ENCODE measurements around the gene LAMC3. TPM values are rescaled to one million over a fixed set of nuclear protein-coding genes. Genes with fewer than 3 reads are reported as not detected.

LAMC3 gene
- total RNA-seq, 1 experiment from 2014 or later = not detected

DNA sequence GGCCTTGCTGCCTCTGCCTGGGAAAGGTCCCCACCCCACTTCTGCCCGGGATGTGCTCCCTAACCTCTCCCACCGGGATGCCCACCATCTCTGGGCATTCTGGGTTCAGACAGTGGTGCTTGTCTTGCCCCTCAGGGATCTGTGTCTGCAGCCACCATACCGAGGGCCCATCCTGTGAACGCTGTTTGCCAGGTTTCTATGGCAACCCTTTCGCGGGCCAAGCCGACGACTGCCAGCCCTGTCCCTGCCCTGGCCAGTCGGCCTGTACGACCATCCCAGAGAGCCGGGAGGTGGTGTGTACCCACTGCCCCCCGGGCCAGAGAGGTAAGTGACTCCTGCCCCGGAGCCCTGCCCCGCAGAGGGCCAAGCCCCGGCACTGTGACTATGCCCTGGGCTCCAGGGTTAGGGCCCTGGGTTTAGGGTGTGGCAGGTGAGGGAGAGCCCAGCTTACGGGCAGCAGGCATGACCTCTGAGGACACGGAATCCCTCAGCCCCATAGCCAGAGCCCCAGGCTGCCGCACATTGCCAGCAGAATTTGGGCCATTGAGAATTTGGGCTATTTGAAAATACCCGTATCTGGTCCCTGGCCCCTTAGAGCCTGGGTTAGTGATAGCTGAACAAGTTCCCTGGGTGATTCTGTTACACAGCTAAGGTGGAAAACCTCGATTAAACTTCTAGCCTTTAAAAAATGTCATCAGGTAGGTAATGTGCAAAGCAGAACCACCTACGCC is 52.1 kb downstream of the LAMC3 start:
- Histone ChIP-seq H3K27ac (no peak overlapping the region), H3K27me3 (peaks cover 14% of the 10 kb centered on the region; the same call in 1 of the 2 replicates), H3K4me1 (no peaks in the 10 kb centered on the region), H3K4me3 (no peak overlapping the region), H3K36me3 (no peaks in the 10 kb centered on the region), H3K9me3 (replicated peaks) (no peaks in the 10 kb centered on the region)
- DNase-seq = no peak

DNA sequence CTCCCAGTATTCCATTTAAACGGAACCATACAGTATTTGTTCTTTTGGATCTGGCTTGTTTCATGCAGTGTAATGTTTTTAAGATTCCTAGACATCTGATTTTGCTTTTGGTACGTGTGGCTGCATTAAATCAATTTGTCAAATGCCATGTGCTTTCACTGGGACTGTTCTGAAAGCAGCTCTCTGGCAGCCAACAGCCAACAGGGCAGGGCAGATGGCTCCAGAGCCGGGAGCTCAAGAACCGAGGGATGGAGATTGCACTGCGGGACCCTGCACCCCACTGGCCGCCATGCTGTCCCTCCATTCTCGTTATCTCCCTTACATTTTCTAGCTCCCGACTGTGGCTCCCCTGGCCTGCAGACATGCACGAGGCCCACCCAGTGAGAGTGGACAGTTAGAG is 54.0 kb downstream of the LAMC3 start:
- Histone ChIP-seq H3K27ac (no peak overlapping the region), H3K36me3 (no peaks in the 10 kb centered on the region), H3K4me3 (no peak overlapping the region), H3K9me3 (replicated peaks) (no peaks in the 10 kb centered on the region), H3K27me3 (peaks cover 19% of the 10 kb centered on the region; the same call in 1 of the 2 replicates), H3K4me1 (no peaks in the 10 kb centered on the region)
- no peak for DNase-seq

GRCh38 chr9:131065599-131065998 is 56.6 kb downstream of the LAMC3 start:
- Histone ChIP-seq H3K27ac (no peak overlapping the region), H3K4me3 (no peak overlapping the region), H3K27me3 (peaks cover 31% of the 10 kb centered on the region), H3K36me3 (no peaks in the 10 kb centered on the region), H3K4me1 (no peaks in the 10 kb centered on the region), H3K9me3 (replicated peaks) (no peaks in the 10 kb centered on the region)
- DNase-seq = no peak

- DNase-seq = no peak
- no peaks in the 10 kb centered on the region for H3K4me1 ChIP-seq
- peaks cover 19% of the 10 kb centered on the region for H3K27me3 ChIP-seq
- no peaks in the 10 kb centered on the region for H3K9me3 ChIP-seq (replicated peaks)
- H3K4me3 ChIP-seq = no peak overlapping the region
- H3K36me3 ChIP-seq = no peaks in the 10 kb centered on the region
- no peak overlapping the region for H3K27ac ChIP-seq
These were observed 58.7 kb downstream of the LAMC3 start for GRCh38 chr9:131067625-131068024.

DNA sequence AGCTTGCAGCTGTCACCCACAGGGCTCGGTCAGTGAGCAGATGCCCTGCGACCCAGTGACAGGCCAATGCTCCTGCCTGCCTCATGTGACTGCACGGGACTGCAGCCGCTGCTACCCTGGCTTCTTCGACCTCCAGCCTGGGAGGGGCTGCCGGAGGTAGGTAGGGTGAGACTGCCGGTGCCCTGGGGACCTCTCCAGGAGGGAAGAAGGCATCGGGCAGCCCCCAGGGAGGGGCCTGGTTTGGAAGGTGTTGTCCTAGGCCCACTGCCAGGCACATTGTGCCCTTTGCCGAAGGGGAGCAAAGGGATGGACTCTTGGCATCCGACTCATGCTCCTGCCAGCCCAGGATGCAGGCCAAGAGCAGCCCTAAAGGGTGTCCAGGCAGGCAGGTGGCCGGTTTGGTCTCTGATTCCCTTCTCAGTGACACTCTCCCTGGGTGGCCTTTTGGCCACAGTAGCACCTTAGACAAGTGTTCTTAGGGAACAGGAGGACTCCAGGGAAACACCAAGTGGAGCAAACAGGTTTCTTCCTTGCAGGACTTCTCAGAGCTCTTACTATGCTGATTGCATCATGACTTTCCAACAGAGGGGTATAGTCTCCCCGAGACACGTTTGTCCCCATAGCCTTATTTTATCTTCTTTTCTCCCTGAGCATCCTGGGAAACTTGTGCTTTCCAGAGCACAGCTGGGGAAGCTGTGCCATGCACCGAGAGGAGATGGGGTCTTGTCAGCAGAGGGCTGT is 59.3 kb downstream of the LAMC3 start:
- Histone ChIP-seq H3K9me3 (replicated peaks) (no peaks in the 10 kb centered on the region), H3K4me1 (no peaks in the 10 kb centered on the region), H3K27me3 (peaks cover 25% of the 10 kb centered on the region), H3K27ac (no peak overlapping the region), H3K4me3 (no peak overlapping the region), H3K36me3 (no peaks in the 10 kb centered on the region)
- DNase-seq = no peak

DNA sequence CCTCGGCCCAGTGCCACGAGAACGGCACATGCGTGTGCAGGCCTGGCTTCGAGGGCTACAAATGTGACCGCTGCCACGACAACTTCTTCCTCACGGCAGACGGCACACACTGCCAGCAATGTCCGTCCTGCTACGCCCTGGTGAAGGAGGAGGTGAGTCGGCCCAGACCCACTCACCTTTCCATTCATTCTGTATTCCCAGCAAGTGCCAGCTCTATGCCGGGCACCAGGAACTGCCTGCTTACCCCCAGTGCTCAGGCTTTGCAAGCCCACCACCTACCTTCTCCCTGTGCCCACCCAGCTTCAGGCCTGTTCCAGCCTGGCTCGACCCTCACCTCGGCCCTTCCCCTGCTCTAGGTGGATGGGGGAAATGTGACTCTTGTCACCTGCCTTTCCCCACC is 60.7 kb downstream of the LAMC3 start:
- Histone ChIP-seq H3K36me3 (no peaks in the 10 kb centered on the region), H3K4me1 (no peaks in the 10 kb centered on the region), H3K27ac (no peak overlapping the region), H3K9me3 (replicated peaks) (no peaks in the 10 kb centered on the region), H3K27me3 (peaks cover 30% of the 10 kb centered on the region; the same call in 1 of the 2 replicates), H3K4me3 (no peak overlapping the region)
- no peak for DNase-seq

GRCh38 chr9:131072107-131072870 is 63.3 kb downstream of the LAMC3 start:
- Histone ChIP-seq H3K36me3 (no peaks in the 10 kb centered on the region), H3K9me3 (replicated peaks) (no peaks in the 10 kb centered on the region), H3K4me3 (no peak overlapping the region), H3K4me1 (no peaks in the 10 kb centered on the region), H3K27ac (no peak overlapping the region), H3K27me3 (peaks cover 33% of the 10 kb centered on the region; the same call in 1 of the 2 replicates)
- DNase-seq = no peak

DNA sequence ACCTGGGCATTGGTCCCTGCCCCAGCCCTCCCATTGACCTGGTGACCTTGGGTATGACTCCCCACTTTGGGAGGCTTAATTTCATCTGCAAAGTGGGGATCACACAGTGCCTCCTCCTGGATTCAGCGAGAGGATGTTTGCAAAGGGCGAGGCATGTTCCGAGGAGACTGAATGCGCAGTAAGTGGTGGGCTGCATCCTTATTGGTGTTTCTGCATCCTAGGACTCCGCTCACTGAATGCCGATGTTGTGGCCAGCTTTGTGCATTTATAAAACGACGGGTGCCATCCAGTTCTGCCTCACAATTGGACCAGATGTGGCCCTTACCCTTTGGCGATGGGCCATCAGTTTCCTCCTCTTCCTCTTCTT is 63.9 kb downstream of the LAMC3 start:
- Histone ChIP-seq H3K27ac (no peak overlapping the region), H3K4me3 (no peak overlapping the region), H3K4me1 (no peaks in the 10 kb centered on the region), H3K27me3 (peaks cover 30% of the 10 kb centered on the region; the same call in 1 of the 2 replicates), H3K36me3 (no peaks in the 10 kb centered on the region), H3K9me3 (replicated peaks) (no peaks in the 10 kb centered on the region)
- no peak for DNase-seq

- DNase-seq = no peak
- Histone ChIP-seq H3K27me3 (peaks cover 26% of the 10 kb centered on the region), H3K4me1 (no peaks in the 10 kb centered on the region), H3K4me3 (no peak overlapping the region), H3K27ac (no peak overlapping the region), H3K9me3 (replicated peaks) (no peaks in the 10 kb centered on the region), H3K36me3 (no peaks in the 10 kb centered on the region)
These were observed 67.6 kb downstream of the LAMC3 start for GRCh38 chr9:131076347-131077195.

- Histone ChIP-seq H3K9me3 (replicated peaks) (no peaks in the 10 kb centered on the region), H3K4me3 (no peak overlapping the region), H3K27me3 (peaks cover 15% of the 10 kb centered on the region), H3K4me1 (no peaks in the 10 kb centered on the region), H3K36me3 (no peaks in the 10 kb centered on the region), H3K27ac (no peak overlapping the region)
- no peak for DNase-seq
These were observed 69.7 kb downstream of the LAMC3 start for GRCh38 chr9:131078427-131079366.

DNA sequence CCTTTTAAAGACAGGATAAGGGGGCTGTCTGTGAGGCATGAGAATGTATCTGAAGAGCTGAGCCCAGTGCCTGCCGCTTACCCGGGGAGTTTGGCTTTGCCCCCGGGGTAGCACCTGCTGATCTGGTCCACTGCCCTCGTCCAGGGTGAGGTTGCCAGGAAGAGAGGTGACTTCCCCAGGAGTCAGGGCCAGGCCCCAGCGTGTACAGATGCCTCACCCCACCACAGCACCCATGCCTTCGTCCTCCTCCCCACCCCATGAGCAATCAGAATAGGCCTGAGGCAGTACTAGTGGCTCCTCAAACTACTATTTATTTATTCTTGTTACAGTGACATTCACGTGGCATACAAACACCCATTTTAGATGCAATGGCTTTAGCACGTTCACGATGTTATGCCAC is 71.6 kb downstream of the LAMC3 start:
- Histone ChIP-seq H3K4me3 (no peak overlapping the region), H3K9me3 (replicated peaks) (no peaks in the 10 kb centered on the region), H3K4me1 (no peaks in the 10 kb centered on the region), H3K36me3 (no peaks in the 10 kb centered on the region), H3K27me3 (peaks cover 23% of the 10 kb centered on the region), H3K27ac (no peak overlapping the region)
- no peak for DNase-seq

- peaks cover 19% of the 10 kb centered on the region for H3K27me3 ChIP-seq
- no peaks in the 10 kb centered on the region for H3K4me1 ChIP-seq
- no peak overlapping the region for H3K27ac ChIP-seq
- H3K36me3 ChIP-seq = no peaks in the 10 kb centered on the region
- H3K4me3 ChIP-seq = no peak overlapping the region
- H3K9me3 ChIP-seq (replicated peaks) = no peaks in the 10 kb centered on the region
- DNase-seq = no peak
These were observed 72.9 kb downstream of the LAMC3 start for GRCh38 chr9:131081868-131082267.

DNA sequence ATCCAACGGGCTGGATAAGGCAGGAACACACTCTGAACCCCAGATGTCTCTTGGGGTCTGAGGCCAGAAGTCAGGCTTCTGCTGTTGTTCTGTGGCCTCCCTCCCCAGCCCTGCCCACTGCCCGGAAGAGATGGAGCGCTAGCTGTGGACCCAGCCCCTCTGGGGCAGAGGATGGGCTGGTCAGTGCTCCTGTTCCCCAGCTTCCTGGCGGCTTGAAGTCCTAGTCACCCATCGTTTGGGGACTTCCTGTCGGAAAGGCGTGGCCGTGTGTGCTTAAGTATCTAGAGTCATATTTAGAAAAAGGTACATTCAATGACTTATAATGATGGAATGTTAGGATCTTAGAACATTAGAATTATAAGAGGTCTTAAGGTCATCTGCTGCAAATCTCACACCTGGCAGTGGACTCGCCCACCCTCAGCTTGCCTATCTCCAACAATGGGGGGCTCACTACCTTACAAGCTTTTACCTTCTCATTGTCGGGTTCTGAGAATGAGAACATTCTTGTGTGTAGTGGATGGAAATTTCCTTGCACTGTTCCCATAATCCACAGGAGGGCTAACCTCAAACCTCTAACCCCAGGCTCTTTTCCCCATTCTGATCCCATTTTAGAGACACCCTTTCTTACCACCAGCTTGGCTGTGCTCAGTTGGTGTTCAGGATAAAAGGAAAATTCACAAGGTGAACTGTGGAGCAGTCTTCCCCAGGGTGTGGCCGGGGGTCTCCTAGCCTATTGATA is 74.0 kb downstream of the LAMC3 start:
- Histone ChIP-seq H3K4me1 (no peaks in the 10 kb centered on the region), H3K36me3 (no peaks in the 10 kb centered on the region), H3K9me3 (replicated peaks) (no peaks in the 10 kb centered on the region), H3K27me3 (peaks cover 22% of the 10 kb centered on the region), H3K27ac (no peak overlapping the region), H3K4me3 (no peak overlapping the region)
- DNase-seq = no peak
